ENCODE data around the gene ATN1.

The ATN1 gene

GRCh38 chr12:6928022-6928702 lies 403 bp downstream of the ATN1 start:
- DNase-seq: no peak

DNA sequence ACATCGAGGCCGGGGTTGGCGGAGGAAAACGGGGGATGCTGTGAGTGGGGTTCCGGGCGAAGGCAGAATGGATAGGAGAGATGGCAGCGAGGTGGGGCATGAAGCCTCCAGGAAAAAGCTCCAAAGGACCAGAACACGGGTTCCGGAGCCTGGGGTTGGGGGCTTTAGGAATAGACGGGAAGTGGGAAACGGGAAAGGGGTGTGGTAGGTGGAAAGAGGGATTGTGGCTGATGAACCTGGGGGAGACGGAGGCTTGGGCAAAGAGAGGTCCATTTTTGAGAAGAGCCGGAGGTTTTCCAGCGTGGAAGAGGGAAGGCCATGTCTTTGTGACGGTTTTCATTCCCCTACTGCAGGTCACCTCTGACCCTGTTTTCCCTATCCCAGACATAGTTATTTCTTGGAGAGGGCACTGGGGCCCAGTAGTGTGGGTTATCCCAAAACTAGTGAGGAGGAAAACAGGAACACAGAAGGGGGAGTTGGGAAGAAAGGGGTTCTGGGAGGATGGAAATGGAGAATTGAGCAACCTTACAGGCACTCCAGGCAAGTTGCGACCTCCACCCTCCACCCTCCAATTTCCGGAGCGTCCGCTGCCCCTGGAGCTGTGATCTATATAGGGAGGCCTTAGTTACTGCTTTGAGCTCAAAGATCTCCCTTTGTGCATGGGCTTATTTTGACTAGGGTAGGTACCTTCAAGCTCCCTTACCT lies 1.1 kb downstream of the ATN1 start:
- no peak for DNase-seq

GRCh38 chr12:6929466-6930452 lies 2.0 kb downstream of the ATN1 start:
- no peak for DNase-seq

- no peak for DNase-seq
Measured at GRCh38 chr12:6932766-6933165, 5.0 kb downstream of the ATN1 start.

DNA sequence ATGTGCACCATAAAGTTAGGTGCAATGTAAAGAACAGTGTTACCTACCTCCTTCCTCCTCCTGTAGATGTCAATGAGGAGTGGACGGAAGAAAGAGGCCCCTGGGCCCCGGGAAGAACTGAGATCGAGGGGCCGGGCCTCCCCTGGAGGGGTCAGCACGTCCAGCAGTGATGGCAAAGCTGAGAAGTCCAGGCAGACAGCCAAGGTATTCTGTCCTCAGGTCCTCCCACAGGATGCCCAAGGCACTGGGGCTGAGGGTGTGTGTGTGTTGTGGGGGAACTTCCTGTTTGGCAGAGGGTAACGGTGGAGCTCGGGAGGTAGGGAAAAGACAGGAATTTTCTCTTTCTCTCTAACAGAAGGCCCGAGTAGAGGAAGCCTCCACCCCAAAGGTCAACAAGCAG lies 6.4 kb downstream of the ATN1 start:
- DNase-seq: no peak

GRCh38 chr12:6935371-6936193 lies 7.8 kb downstream of the ATN1 start:
- DNase-seq: no peak

- DNase-seq: no peak
Measured at GRCh38 chr12:6936194-6936635, 8.5 kb downstream of the ATN1 start.

DNA sequence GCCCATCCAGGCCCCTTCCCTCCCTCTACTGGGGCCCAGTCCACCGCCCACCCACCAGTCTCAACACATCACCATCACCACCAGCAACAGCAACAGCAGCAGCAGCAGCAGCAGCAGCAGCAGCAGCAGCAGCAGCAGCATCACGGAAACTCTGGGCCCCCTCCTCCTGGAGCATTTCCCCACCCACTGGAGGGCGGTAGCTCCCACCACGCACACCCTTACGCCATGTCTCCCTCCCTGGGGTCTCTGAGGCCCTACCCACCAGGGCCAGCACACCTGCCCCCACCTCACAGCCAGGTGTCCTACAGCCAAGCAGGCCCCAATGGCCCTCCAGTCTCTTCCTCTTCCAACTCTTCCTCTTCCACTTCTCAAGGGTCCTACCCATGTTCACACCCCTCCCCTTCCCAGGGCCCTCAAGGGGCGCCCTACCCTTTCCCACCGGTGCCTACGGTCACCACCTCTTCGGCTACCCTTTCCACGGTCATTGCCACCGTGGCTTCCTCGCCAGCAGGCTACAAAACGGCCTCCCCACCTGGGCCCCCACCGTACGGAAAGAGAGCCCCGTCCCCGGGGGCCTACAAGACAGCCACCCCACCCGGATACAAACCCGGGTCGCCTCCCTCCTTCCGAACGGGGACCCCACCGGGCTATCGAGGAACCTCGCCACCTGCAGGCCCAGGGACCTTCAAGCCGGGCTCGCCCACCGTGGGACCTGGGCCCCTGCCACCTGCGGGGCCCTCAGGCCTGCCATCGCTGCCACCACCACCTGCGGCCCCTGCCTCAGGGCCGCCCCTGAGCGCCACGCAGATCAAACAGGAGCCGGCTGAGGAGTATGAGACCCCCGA lies 9.1 kb downstream of the ATN1 start:
- no peak for DNase-seq

DNA sequence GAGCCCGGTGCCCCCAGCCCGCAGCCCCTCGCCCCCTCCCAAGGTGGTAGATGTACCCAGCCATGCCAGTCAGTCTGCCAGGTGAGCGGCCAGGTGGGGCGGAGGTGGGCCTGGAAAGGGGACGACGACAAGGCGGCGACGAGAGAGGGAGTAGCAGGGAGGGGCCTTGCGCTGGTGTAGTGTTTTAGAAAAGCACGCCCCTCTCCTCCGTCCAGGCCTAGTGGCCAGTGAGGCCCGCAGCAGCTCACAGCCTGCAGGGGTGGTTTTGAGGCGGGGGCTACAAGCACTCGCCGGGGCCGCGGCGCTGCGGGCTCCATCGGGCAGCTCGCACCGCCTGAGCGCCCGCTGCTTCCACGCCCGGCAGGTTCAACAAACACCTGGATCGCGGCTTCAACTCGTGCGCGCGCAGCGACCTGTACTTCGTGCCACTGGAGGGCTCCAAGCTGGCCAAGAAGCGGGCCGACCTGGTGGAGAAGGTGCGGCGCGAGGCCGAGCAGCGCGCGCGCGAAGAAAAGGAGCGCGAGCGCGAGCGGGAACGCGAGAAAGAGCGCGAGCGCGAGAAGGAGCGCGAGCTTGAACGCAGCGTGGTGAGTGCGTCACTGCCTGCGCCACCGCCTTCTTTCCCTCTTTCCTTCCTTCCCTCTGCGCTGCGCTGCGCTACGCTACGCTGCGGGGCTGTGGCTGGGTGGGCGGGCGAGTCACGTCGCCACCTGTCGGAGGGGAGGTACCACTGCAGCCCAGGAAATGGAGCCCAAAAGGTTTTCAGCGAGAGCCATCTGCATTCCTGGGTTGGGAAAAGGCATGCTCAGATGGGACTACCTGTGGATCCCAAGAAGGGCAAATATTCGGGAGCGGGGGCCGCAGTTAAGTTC lies 10.0 kb downstream of the ATN1 start:
- DNase-seq: peak; percentile 68

- no peak for DNase-seq
Measured at GRCh38 chr12:6938353-6939190, 10.8 kb downstream of the ATN1 start.

DNA sequence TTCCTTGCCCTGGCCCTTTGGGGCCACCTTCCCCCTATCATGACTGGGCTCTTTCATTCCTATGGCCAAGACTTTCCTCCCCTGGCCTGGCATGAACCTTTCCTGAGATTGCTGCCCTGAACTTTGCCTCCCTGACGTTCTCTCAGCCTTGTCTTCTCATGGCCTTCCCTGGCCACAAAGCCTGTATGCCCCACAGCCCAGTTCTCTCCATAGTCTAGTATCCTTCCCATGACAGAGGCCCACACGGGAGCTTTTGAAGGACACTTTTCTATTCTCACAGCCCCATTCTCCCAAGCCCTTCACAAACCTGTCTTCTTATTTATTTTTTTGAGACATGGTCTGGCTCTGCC lies 11.4 kb downstream of the ATN1 start:
- DNase-seq: no peak

GRCh38 chr12:6941267-6941666 lies 13.5 kb downstream of the ATN1 start:
- no peak for DNase-seq

GRCh38 chr12:6941782-6942181 lies 14.0 kb downstream of the ATN1 start:
- no peak for DNase-seq

DNA sequence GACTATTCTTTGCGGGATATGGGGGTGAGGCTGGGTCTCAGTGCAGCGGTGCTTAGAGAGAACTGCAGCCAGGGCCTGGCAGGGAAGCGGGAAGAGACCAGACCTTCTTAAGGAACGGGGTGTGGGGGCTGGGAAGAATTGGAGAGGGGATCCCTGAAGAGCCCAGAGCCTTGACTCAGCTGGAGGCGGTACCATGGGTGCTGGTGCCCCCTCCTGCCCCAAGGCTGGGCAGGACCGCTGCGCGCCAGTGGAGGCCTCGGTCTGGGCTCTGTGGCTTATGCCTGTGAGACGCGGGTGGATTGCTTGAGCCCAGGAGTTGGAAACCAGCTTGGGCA lies 14.5 kb downstream of the ATN1 start:
- no peak for DNase-seq

DNA sequence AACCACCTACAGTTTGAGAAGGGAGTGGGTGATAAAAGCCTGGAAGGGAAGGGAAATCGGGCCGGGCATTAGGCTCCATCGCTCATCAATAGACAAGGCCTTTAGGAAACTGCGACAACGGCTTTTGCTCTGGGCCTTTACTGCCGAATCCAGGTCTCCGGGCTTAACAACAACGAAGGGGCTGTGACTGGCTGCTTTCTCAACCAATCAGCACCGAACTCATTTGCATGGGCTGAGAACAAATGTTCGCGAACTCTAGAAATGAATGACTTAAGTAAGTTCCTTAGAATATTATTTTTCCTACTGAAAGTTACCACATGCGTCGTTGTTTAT lies 15.6 kb downstream of the ATN1 start:
- no peak for DNase-seq

DNA sequence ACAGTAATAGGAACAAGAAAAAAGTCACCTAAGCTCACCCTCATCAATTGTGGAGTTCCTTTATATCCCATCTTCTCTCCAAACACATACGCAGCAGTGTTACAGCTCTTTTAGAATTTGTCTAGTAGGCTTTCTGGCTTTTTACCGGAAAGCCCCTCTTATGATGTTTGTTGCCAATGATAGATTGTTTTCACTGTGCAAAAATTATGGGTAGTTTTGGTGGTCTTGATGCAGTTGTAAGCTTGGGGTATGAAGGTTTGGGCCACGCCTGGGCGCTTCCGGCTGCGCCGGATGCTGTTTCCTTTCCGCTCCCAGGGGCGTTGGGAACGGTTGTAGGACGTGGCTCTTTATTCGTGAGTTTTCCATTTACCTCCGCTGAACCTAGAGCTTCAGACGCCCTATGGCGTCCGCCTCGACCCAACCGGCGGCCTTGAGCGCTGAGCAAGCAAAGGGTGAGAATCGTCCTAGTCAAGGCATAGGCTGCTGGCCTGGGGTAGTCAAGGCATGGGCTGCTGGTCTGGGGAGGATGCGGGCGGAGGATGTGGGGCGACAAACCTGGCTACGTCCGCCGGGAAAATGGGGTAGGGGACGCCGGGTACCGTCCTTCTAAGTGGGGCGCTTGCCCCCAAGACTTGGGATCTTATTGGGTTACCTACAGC lies 16.1 kb downstream of the ATN1 start, which contains the start of the genes C12orf57 and RNU7-1:
Gene C12orf57, plus strand, starts transcription at position 301 of the 659 bp plus-strand sequence. Its CDS starts 100 bp downstream, at position 401.
Gene RNU7-1, plus strand, starts transcription at position 95 of the 659 bp plus-strand sequence.
- DNase-seq: no peak

GRCh38 chr12:6944381-6945186 lies 16.8 kb downstream of the ATN1 start:
- peak; percentile 72 for DNase-seq

- no peak for DNase-seq
Measured at GRCh38 chr12:6945613-6946012, 17.9 kb downstream of the ATN1 start.

Data from NK-92 treated with Interleukin-12 subunit alpha and Interleukin-12 subunit beta, amount 100 ng/mL, for 24 hours (cell line).